ENCODE measurements around the gene PNPLA7.

DNA sequence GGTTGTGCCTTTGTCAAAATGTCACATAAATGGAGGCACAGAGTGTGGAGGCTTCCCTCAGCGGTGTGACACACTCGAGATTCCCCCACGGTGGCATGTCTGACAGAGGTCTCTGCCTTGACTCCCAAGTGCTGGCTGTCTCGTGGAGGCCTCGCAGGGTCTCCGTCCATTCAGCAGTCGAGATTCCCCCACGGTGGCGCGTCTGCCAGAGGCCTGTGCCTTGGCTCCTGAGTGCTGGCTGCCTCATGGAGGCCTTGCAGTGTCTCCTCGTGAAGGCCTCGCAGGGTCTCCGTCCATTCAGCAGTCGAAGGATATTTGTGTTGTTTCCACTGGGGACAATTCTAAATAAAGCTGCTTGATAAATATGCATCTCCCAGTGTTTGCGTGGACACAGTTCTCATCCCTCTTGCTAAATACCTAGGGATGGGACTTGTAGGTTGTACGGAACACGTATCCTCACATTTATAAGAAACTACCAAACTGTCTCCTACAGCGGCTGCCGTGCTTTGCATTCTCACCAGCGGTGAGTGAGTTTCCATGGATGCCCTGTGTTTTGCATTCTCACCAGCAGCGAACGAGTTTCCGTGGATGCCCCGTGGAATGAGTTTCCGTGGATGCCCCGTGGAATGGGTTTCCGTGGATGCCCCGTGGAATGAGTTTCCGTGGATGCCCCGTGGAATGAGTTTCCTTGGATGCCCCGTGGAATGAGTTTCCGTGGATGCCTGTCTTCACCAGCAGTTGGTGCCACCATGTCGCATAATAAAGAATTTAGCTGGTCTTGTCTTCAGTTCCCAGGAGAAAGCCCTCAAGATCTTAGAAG, 25.8 kb downstream of the PNPLA7 start:
- TF ChIP-seq ZNF785 (tag by site-specific recombination; IDR thresholded peaks at IDR 0.05) (no peak), HOXC10 (CRISPR knock-in tag; IDR thresholded peaks at IDR 0.05) (no peak), GLIS1 (tag by site-specific recombination; IDR thresholded peaks at IDR 0.05) (no peak), ZNF157 (tag by site-specific recombination; IDR thresholded peaks at IDR 0.05) (no peak), MEIS1 (CRISPR knock-in tag; IDR thresholded peaks at IDR 0.05; ENCODE audit: borderline replicate concordance) (no peak), ZNF624 (tag by site-specific recombination; IDR thresholded peaks at IDR 0.05) (no peak), ZBTB7A (tag by site-specific recombination; IDR thresholded peaks at IDR 0.05; ENCODE audit: low read depth) (no peak), ZNF24 (tag by site-specific recombination; IDR thresholded peaks at IDR 0.05) (no peak), ZNF837 (tag by site-specific recombination; IDR thresholded peaks at IDR 0.05) (no peak), ZNF354C (tag by site-specific recombination; IDR thresholded peaks at IDR 0.05; ENCODE audit: borderline replicate concordance, low read depth) (no peak), HOXA7 (CRISPR knock-in tag; IDR thresholded peaks at IDR 0.05; ENCODE audit: borderline replicate concordance) (no peak)
- TF ChIP-seq, protein P1, sequence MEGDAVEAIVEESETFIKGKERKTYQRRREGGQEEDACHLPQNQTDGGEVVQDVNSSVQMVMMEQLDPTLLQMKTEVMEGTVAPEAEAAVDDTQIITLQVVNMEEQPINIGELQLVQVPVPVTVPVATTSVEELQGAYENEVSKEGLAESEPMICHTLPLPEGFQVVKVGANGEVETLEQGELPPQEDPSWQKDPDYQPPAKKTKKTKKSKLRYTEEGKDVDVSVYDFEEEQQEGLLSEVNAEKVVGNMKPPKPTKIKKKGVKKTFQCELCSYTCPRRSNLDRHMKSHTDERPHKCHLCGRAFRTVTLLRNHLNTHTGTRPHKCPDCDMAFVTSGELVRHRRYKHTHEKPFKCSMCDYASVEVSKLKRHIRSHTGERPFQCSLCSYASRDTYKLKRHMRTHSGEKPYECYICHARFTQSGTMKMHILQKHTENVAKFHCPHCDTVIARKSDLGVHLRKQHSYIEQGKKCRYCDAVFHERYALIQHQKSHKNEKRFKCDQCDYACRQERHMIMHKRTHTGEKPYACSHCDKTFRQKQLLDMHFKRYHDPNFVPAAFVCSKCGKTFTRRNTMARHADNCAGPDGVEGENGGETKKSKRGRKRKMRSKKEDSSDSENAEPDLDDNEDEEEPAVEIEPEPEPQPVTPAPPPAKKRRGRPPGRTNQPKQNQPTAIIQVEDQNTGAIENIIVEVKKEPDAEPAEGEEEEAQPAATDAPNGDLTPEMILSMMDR (tag by site-specific recombination; IDR thresholded peaks at IDR 0.05): no peak
- TF ChIP-seq, protein P2, sequence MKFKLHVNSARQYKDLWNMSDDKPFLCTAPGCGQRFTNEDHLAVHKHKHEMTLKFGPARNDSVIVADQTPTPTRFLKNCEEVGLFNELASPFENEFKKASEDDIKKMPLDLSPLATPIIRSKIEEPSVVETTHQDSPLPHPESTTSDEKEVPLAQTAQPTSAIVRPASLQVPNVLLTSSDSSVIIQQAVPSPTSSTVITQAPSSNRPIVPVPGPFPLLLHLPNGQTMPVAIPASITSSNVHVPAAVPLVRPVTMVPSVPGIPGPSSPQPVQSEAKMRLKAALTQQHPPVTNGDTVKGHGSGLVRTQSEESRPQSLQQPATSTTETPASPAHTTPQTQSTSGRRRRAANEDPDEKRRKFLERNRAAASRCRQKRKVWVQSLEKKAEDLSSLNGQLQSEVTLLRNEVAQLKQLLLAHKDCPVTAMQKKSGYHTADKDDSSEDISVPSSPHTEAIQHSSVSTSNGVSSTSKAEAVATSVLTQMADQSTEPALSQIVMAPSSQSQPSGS (tag by site-specific recombination; IDR thresholded peaks at IDR 0.05; ENCODE audit: low read depth): no peak

Measured in HEK293 (cell line).